ENCODE results near the gene COL23A1. TPM values are rescaled to one million over a fixed set of nuclear protein-coding genes. Genes with fewer than 3 reads are reported as not detected.

COL23A1 gene
- total RNA-seq, 4 donors from 2014 or later, result 0.44 to 0.65 (median 0.57) TPM; not detected in 1

GRCh38 chr5:178234750-178235587 is 355.2 kb downstream of the COL23A1 start:
- TF ChIP-seq CTCF (IDR thresholded peaks at IDR 0.05; ENCODE audit: low read depth), result no peak

GRCh38 chr5:178234121-178234749 is 356.0 kb downstream of the COL23A1 start:
- TF ChIP-seq CTCF (IDR thresholded peaks at IDR 0.05; ENCODE audit: low read depth), result no peak

- no peak for TF ChIP-seq CTCF (IDR thresholded peaks at IDR 0.05; ENCODE audit: low read depth)
Observed at GRCh38 chr5:178232920-178233429, 357.2 kb downstream of the COL23A1 start.

GRCh38 chr5:178232124-178232919 is 357.9 kb downstream of the COL23A1 start, which contains the start of gene PHYKPL:
PHYKPL (minus strand) TSS chr5:178232802; CDS start chr5:178232550, 252 bp downstream.
- no peak for TF ChIP-seq CTCF (IDR thresholded peaks at IDR 0.05; ENCODE audit: low read depth)

GRCh38 chr5:178231539-178232123 is 358.6 kb downstream of the COL23A1 start:
- no peak for TF ChIP-seq CTCF (IDR thresholded peaks at IDR 0.05; ENCODE audit: low read depth)

GRCh38 chr5:178230879-178231538 is 359.2 kb downstream of the COL23A1 start:
- no peak for TF ChIP-seq CTCF (IDR thresholded peaks at IDR 0.05; ENCODE audit: low read depth)
